ENCODE data around the gene KBTBD2.

- no peak for TF ChIP-seq CTCF (IDR thresholded peaks at IDR 0.05)
- no peak for TF ChIP-seq POLR2A (IDR thresholded peaks at IDR 0.05)
Observed at GRCh38 chr7:32896564-32897347, 5.2 kb upstream of the KBTBD2 start.
